Upper lobe of left lung (tissue), 4 donors: ENCODE results near the gene ITGB3BP.
A peak's percentile ranks its signal among the peaks of the same experiment; 100 is the strongest.

Experiments
- EP300 ChIP-seq, 4 donors: sonication (generic); formaldehyde crosslinking; IDR thresholded peaks; one replicate each; pipeline ENCODE4 v1.5.1; 2017; ENCODE audit warnings: antibody characterized with exemption in 4 of 4, control low read depth in 2 of 4
- POLR2A ChIP-seq, 4 donors: fragments of 450-650 bp; IDR thresholded peaks; one replicate each; pipeline ENCODE4 v1.5.1; 2016 to 2017; ENCODE audit warnings: antibody characterized with exemption in 4 of 4, mild to moderate bottlenecking in 2 of 4
- TF ChIP-seq, protein P1 (sequence below), 6 experiments: fragments of 450-650 bp in 4 of 6; fragments of 200-600 bp in 2 of 6; sonication (generic) in 2 of 6; IDR thresholded peaks; one replicate each; pipeline ENCODE4 v1.5.1; 2016 to 2019; ENCODE audit warnings: antibody characterized with exemption in 6 of 6

- TF ChIP-seq, protein P1, sequence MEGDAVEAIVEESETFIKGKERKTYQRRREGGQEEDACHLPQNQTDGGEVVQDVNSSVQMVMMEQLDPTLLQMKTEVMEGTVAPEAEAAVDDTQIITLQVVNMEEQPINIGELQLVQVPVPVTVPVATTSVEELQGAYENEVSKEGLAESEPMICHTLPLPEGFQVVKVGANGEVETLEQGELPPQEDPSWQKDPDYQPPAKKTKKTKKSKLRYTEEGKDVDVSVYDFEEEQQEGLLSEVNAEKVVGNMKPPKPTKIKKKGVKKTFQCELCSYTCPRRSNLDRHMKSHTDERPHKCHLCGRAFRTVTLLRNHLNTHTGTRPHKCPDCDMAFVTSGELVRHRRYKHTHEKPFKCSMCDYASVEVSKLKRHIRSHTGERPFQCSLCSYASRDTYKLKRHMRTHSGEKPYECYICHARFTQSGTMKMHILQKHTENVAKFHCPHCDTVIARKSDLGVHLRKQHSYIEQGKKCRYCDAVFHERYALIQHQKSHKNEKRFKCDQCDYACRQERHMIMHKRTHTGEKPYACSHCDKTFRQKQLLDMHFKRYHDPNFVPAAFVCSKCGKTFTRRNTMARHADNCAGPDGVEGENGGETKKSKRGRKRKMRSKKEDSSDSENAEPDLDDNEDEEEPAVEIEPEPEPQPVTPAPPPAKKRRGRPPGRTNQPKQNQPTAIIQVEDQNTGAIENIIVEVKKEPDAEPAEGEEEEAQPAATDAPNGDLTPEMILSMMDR (IDR thresholded peaks at IDR 0.05): peak in 1 of 6 experiments; percentile 12
- TF ChIP-seq EP300 (IDR thresholded peaks at IDR 0.05): no peak
- peak in 2 of 4 donors; percentile 35 to 56 for TF ChIP-seq POLR2A (IDR thresholded peaks at IDR 0.05)
Measured at GRCh38 chr1:63522891-63523728, at the start of gene ITGB3BP, which contains the start of gene EFCAB7.
